GM12892 (cell line): ENCODE data around the gene RNF7.

Experiments
- POLR2A ChIP-seq: IDR thresholded peaks from 2 replicates; pipeline ENCODE4 v1.6.1; 2011; ENCODE audit warnings: low read depth, low read length, control low read depth
- TAF1 ChIP-seq: IDR thresholded peaks from 2 replicates; pipeline ENCODE4 v1.6.1; 2011; ENCODE audit warnings: low read depth, mild to moderate bottlenecking, control low read depth, low read length, borderline replicate concordance

GRCh38 chr3:141726483-141726882 is 11.6 kb upstream of the RNF7 start:
- TF ChIP-seq POLR2A (no peak), TAF1 (no peak)
